Mesenchymal stem cell (in vitro differentiated cells and primary cell): ENCODE data around the gene HSH2D. TPM values are rescaled to one million over a fixed set of nuclear protein-coding genes. Genes with fewer than 3 reads are reported as not detected.

Experiments
- DNase-seq: peaks from one replicate; pipeline ENCODE4 v3.0.0-alpha.2; 2013
- H2AFZ ChIP-seq: one replicate; pipeline ENCODE4 v1.6.1; 2013; ENCODE audit warnings: low read depth, mild to moderate bottlenecking, control low read depth, inconsistent platforms, low read length, moderate library complexity
- H2AK5ac ChIP-seq: 2 replicates; pipeline ENCODE4 v1.6.1; 2013; ENCODE audit warnings: low read length, moderate library complexity, mild to moderate bottlenecking, inconsistent platforms; ENCODE audit not compliant: severe bottlenecking
- H2BK120ac ChIP-seq: one replicate; pipeline ENCODE4 v1.6.1; 2013; ENCODE audit warnings: low read depth, mild to moderate bottlenecking, inconsistent platforms, low read length, moderate library complexity
- H2BK12ac ChIP-seq, 2 experiments: one replicate each; pipeline ENCODE4 v1.6.1; 2013; ENCODE audit warnings: inconsistent platforms in 2 of 2, low read length in 2 of 2, mild to moderate bottlenecking in 2 of 2, moderate library complexity in 2 of 2, control low read depth in 1 of 2
- H2BK15ac ChIP-seq: one replicate; pipeline ENCODE4 v1.6.1; 2013; ENCODE audit warnings: mild to moderate bottlenecking, low read depth, inconsistent platforms; ENCODE audit not compliant: poor library complexity, severe bottlenecking
- H2BK5ac ChIP-seq: 2 replicates; pipeline ENCODE4 v1.6.1; 2013; ENCODE audit warnings: low read depth, mild to moderate bottlenecking, low read length, control low read depth, inconsistent platforms; ENCODE audit not compliant: poor library complexity, severe bottlenecking
- H3K14ac ChIP-seq, 2 experiments: one replicate each; pipeline ENCODE4 v1.6.1; 2013; ENCODE audit warnings: inconsistent platforms in 2 of 2, low read length in 2 of 2, control low read depth in 1 of 2, mild to moderate bottlenecking in 1 of 2, moderate library complexity in 1 of 2
- H3K18ac ChIP-seq, 2 experiments: one replicate each; pipeline ENCODE4 v1.6.1; 2013; ENCODE audit warnings: inconsistent platforms in 2 of 2, low read length in 2 of 2, control low read depth in 1 of 2, low read depth in 1 of 2, mild to moderate bottlenecking in 1 of 2
- H3K23ac ChIP-seq, 2 experiments: one replicate each; pipeline ENCODE4 v1.6.1; 2013; ENCODE audit warnings: inconsistent platforms in 2 of 2, low read length in 2 of 2, mild to moderate bottlenecking in 2 of 2, moderate library complexity in 2 of 2, control low read depth in 1 of 2
- H3K27ac ChIP-seq: 2 replicates; pipeline ENCODE4 v1.5.1; 2013; ENCODE audit warnings: mild to moderate bottlenecking, moderate library complexity, low read length, control low read depth, inconsistent platforms; ENCODE audit not compliant: poor library complexity, severe bottlenecking
- H3K27me3 ChIP-seq, 2 experiments: 2 replicates each; pipeline versions ENCODE4 v1.6.1 to v1.7.0; 2013; ENCODE audit warnings: low read length in 2 of 2, mild to moderate bottlenecking in 2 of 2, moderate library complexity in 2 of 2, control low read depth in 1 of 2, inconsistent platforms in 1 of 2; ENCODE audit not compliant: control insufficient read depth in 1 of 2, insufficient read depth in 1 of 2
- H3K36me3 ChIP-seq, 2 experiments: 2 replicates each; pipeline versions ENCODE4 v1.6.1 to v1.7.0; 2013; ENCODE audit warnings: low read length in 2 of 2, control low read depth in 1 of 2, inconsistent platforms in 1 of 2, low read depth in 1 of 2, mild to moderate bottlenecking in 1 of 2; ENCODE audit not compliant: insufficient read depth in 2 of 2, control insufficient read depth in 1 of 2
- H3K4ac ChIP-seq, 2 experiments: one replicate each; pipeline ENCODE4 v1.6.1; 2013; ENCODE audit warnings: inconsistent platforms in 2 of 2, low read length in 2 of 2, mild to moderate bottlenecking in 2 of 2, moderate library complexity in 2 of 2, control low read depth in 1 of 2, low read depth in 1 of 2
- H3K4me1 ChIP-seq: 2 replicates; pipeline ENCODE4 v1.6.1; 2013; ENCODE audit warnings: low read depth, low read length, control low read depth; ENCODE audit not compliant: control insufficient read depth, insufficient read depth
- H3K4me2 ChIP-seq: 2 replicates; pipeline ENCODE4 v1.6.1; 2013; ENCODE audit warnings: low read length, mild to moderate bottlenecking, inconsistent platforms; ENCODE audit not compliant: poor library complexity, severe bottlenecking
- H3K4me3 ChIP-seq, 2 experiments: 2 replicates each; pipeline versions ENCODE4 v1.5.1 to v1.7.0; 2013; ENCODE audit warnings: low read length in 2 of 2, mild to moderate bottlenecking in 2 of 2, control low read depth in 1 of 2, low read depth in 1 of 2; ENCODE audit not compliant: insufficient read depth in 1 of 2
- H3K79me1 ChIP-seq: replicated peaks from 2 replicates; pipeline ENCODE4 v1.6.1; 2013; ENCODE audit warnings: mild to moderate bottlenecking, control low read depth, low read length, inconsistent platforms; ENCODE audit not compliant: poor library complexity, severe bottlenecking
- H3K9ac ChIP-seq: 2 replicates; pipeline ENCODE4 v1.7.0; 2013; ENCODE audit warnings: mild to moderate bottlenecking, low read length, moderate library complexity
- H3K9me3 ChIP-seq: 2 replicates; pipeline ENCODE4 v1.7.0; 2013; ENCODE audit warnings: mild to moderate bottlenecking, low read length; ENCODE audit not compliant: control insufficient read depth
- H4K8ac ChIP-seq: one replicate; pipeline ENCODE4 v1.6.1; 2013; ENCODE audit warnings: inconsistent platforms, mild to moderate bottlenecking, low read length, moderate library complexity
- H4K91ac ChIP-seq: one replicate; pipeline ENCODE4 v1.6.1; 2013; ENCODE audit warnings: mild to moderate bottlenecking, low read length, inconsistent platforms
- WGBS: methylation state at CpG from one replicate; pipeline ENCODE4 v1.1.7; 2013; ENCODE audit warnings: mixed read lengths; 5-methylcytosine and 5-hydroxymethylcytosine counted together
- small RNA-seq: library from polyadenylated mRNA; stranded (forward); fragments of <200 nt; extraction: miRNeasy Mini kit (QIAGEN cat#:217004); gene quantifications from one replicate; pipeline ENCODE3, GENCODE V24; 2013; ENCODE audit warnings: low read depth

HSH2D gene

DNA sequence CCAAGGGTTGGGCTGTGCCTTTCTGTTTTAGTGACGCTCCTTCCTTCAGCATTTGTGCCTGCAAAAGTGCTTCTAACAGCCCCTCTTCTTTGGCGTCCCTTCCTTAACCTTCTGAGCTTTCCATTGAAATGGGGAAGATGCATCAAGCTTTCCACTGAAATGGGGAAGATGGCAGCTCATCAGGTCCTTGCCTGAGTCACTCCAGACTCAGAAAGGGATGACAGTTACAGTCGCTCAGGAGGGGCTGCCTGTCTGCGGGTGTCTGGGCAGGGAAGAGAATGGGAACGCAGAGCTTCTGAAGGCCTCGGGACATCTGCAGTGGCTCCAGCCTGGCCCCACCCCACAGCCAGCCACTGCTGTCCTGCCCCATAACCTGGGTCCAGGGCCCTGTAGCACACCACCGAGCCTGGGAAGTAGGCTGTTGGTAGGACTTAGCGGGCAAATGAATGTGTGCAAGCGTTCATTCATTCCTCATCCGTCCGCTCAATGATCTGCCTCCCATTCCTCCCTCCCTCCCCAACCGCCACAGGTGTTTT is 64.1 kb downstream of the HSH2D start:
- peaks cover 55% of the 10 kb centered on the region for H3K79me1 ChIP-seq
- H2AK5ac ChIP-seq = no peak overlapping the region
- no peak overlapping the region for H4K8ac ChIP-seq
- no peak overlapping the region for H3K14ac ChIP-seq
- no peak overlapping the region for H4K91ac ChIP-seq
- no peak overlapping the region for H3K18ac ChIP-seq
- H2BK15ac ChIP-seq = no peak overlapping the region
- no peak overlapping the region for H3K27ac ChIP-seq
- peaks cover 78 to 97% of the 10 kb centered on the region in 2 experiments for H3K36me3 ChIP-seq
- WGBS = 96% methylated on average over 9 of the region's 12 CpGs
- H3K9me3 ChIP-seq = no peaks in the 10 kb centered on the region
- H2BK120ac ChIP-seq = no peak overlapping the region
- no peak overlapping the region for H3K4ac ChIP-seq
- no peak for DNase-seq
- H2BK12ac ChIP-seq = no peak overlapping the region
- no peak overlapping the region for H2AFZ ChIP-seq
- peaks cover 4% of the 10 kb centered on the region for H3K4me1 ChIP-seq
- no peak overlapping the region for H2BK5ac ChIP-seq
- no peaks in the 10 kb centered on the region for H3K27me3 ChIP-seq
- no peak overlapping the region for H3K4me3 ChIP-seq
- no peak overlapping the region for H3K4me2 ChIP-seq
- no peak overlapping the region for H3K23ac ChIP-seq
- H3K9ac ChIP-seq = no peak overlapping the region

Small RNA genes within 50 kb of the gene (small RNA-seq; reads per million reads assigned to genes)
- gene RF00017 = not detected
